ENCODE measurements around the gene MTMR12.

DNA sequence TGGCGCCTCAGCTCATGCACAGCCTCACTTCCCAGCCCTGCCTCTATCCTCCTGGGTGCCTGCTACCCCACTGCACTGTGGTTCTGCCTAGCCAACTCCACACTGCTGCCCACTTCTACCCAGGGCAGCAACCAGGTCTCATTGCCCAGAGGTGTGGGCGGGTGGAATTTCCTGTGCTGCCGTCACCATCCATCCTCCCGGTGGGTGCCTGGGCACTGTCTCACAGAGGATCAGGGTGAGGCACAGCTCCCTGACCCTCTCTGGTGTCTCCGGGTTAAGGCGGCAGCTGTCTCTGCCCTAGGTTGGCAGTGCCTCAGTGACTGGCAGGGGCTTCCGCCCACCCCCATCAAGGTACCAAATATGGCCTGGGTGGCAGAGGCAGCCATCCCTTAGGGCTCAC, 4.3 kb upstream of the MTMR12 start:
- TF ChIP-seq POLR2A (IDR thresholded peaks at IDR 0.05) = no peak
- TF ChIP-seq, protein P1, sequence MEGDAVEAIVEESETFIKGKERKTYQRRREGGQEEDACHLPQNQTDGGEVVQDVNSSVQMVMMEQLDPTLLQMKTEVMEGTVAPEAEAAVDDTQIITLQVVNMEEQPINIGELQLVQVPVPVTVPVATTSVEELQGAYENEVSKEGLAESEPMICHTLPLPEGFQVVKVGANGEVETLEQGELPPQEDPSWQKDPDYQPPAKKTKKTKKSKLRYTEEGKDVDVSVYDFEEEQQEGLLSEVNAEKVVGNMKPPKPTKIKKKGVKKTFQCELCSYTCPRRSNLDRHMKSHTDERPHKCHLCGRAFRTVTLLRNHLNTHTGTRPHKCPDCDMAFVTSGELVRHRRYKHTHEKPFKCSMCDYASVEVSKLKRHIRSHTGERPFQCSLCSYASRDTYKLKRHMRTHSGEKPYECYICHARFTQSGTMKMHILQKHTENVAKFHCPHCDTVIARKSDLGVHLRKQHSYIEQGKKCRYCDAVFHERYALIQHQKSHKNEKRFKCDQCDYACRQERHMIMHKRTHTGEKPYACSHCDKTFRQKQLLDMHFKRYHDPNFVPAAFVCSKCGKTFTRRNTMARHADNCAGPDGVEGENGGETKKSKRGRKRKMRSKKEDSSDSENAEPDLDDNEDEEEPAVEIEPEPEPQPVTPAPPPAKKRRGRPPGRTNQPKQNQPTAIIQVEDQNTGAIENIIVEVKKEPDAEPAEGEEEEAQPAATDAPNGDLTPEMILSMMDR (IDR thresholded peaks at IDR 0.05) = no peak
